OCI-LY3 (cell line): ENCODE results near the gene GALR2.

Experiments
- H2AFZ ChIP-seq: fragments of 200-600, 300-600 bp; shearing (Covaris generic); 2 replicates; pipeline ENCODE4 v1.6.0; 2014; ENCODE audit warnings: antibody characterized with exemption, low read depth, low read length
- H3K27ac ChIP-seq: fragments of 200-600, 300-600 bp; sonication (generic); 2 replicates; pipeline ENCODE4 v1.5.1; 2014; ENCODE audit warnings: mild to moderate bottlenecking, low read length, moderate library complexity, mixed read lengths
- H3K27me3 ChIP-seq: fragments of 200-600, 300-600 bp; sonication (generic); 2 replicates; pipeline ENCODE4 v1.6.1; 2014; ENCODE audit warnings: low read depth, low read length, mixed read lengths
- H3K36me3 ChIP-seq: fragments of 200-600, 300-600 bp; sonication (generic); replicated peaks from 2 replicates; pipeline ENCODE3; 2014; ENCODE audit warnings: low read depth, low read length, mixed read lengths
- H3K4me1 ChIP-seq: fragments of 300-600, 200-600 bp; sonication (generic); 2 replicates; pipeline ENCODE4 v1.6.1; 2014; ENCODE audit warnings: low read length, mixed read lengths
- H3K4me2 ChIP-seq: fragments of 200-600, 300-600 bp; sonication (generic); 2 replicates; pipeline ENCODE4 v1.6.1; 2014; ENCODE audit warnings: low read length, mixed read lengths
- H3K4me3 ChIP-seq: fragments of 300-600, 200-600 bp; sonication (generic); 2 replicates; pipeline ENCODE4 v1.5.1; 2014; ENCODE audit warnings: antibody characterized with exemption, mild to moderate bottlenecking, low read length, moderate library complexity
- H3K79me2 ChIP-seq: fragments of 300-600, 200-600 bp; shearing (Covaris generic); 2 replicates; pipeline ENCODE4 v1.6.1; 2014; ENCODE audit warnings: mild to moderate bottlenecking, low read length, mixed read lengths
- H3K9ac ChIP-seq: fragments of 300-600, 200-600 bp; shearing (Covaris generic); 2 replicates; pipeline ENCODE4 v1.6.0; 2014; ENCODE audit warnings: mild to moderate bottlenecking, low read length, moderate library complexity
- H3K9me3 ChIP-seq: fragments of 200-600, 300-600 bp; shearing (Covaris generic); 2 replicates; pipeline ENCODE4 v1.6.1; 2014; ENCODE audit warnings: low read length, mixed read lengths; ENCODE audit not compliant: insufficient read depth
- H4K20me1 ChIP-seq: fragments of 200-600, 300-600 bp; sonication (generic); 2 replicates; pipeline ENCODE4 v1.6.1; 2016; ENCODE audit warnings: low read length, mixed read lengths; ENCODE audit not compliant: insufficient read depth
- CTCF ChIP-seq: fragments of 200-600, 300-600 bp; sonication (generic); IDR thresholded peaks from 2 replicates; pipeline ENCODE4 v1.5.1; 2014; ENCODE audit warnings: antibody characterized with exemption, low read length, low read depth
- EZH2phosphoT487 ChIP-seq: fragments of 200-600 bp; shearing (Covaris generic); IDR thresholded peaks from 2 replicates; pipeline ENCODE4 v1.6.1; 2018; ENCODE audit warnings: antibody characterized with exemption, mixed run types, low read depth

Gene GALR2

GRCh38 chr17:76095943-76096342 is 21.4 kb downstream of the GALR2 start:
- Histone ChIP-seq H3K36me3 (peaks cover 32% of the 10 kb centered on the region), H3K79me2 (no peaks in the 10 kb centered on the region), H3K27me3 (no peaks in the 10 kb centered on the region), H3K4me1 (no peaks in the 10 kb centered on the region), H3K4me2 (no peak overlapping the region), H3K4me3 (no peak overlapping the region), H3K9ac (no peak overlapping the region), H3K9me3 (no peaks in the 10 kb centered on the region), H3K27ac (no peak overlapping the region), H4K20me1 (no peaks in the 10 kb centered on the region), H2AFZ (no peak overlapping the region)
- TF ChIP-seq EZH2phosphoT487, result no peak
- TF ChIP-seq CTCF, result no peak

GRCh38 chr17:76097716-76098295 is 23.2 kb downstream of the GALR2 start:
- Histone ChIP-seq H4K20me1 (no peaks in the 10 kb centered on the region), H2AFZ (no peak overlapping the region), H3K9me3 (no peaks in the 10 kb centered on the region), H3K27me3 (no peaks in the 10 kb centered on the region), H3K27ac (no peak overlapping the region), H3K36me3 (peaks cover 35% of the 10 kb centered on the region), H3K4me2 (no peak overlapping the region), H3K9ac (no peak overlapping the region), H3K79me2 (peaks cover 3% of the 10 kb centered on the region), H3K4me1 (peaks cover 3% of the 10 kb centered on the region), H3K4me3 (no peak overlapping the region)
- TF ChIP-seq EZH2phosphoT487, result no peak

- Histone ChIP-seq H3K4me2 (peak overlapping the region; percentile 92), H2AFZ (no peak overlapping the region), H3K36me3 (peaks cover 15% of the 10 kb centered on the region), H3K27ac (peak overlapping the region; percentile 28), H4K20me1 (no peaks in the 10 kb centered on the region), H3K4me1 (peaks cover 10% of the 10 kb centered on the region), H3K9ac (peak overlapping the region; percentile 83), H3K27me3 (no peaks in the 10 kb centered on the region), H3K4me3 (peak overlapping the region; percentile 94), H3K79me2 (peaks cover 10% of the 10 kb centered on the region), H3K9me3 (no peaks in the 10 kb centered on the region)
- no peak for TF ChIP-seq CTCF
- no peak for TF ChIP-seq EZH2phosphoT487
These were observed 28.3 kb downstream of the GALR2 start for GRCh38 chr17:76102944-76103273.

GRCh38 chr17:76103274-76104139 is 28.9 kb downstream of the GALR2 start, which contains the start of gene EXOC7:
Gene EXOC7, minus strand, starts transcription at chr17:76103787. Its CDS starts 95 bp downstream, at chr17:76103692.
- Histone ChIP-seq H3K27me3 (no peaks in the 10 kb centered on the region), H2AFZ (peak within 1 kb of the TSS; percentile 54; the same call in 1 of the 2 replicates), H4K20me1 (no peaks in the 10 kb centered on the region), H3K9ac (peak within 1 kb of the TSS; percentile 83), H3K27ac (peak within 1 kb of the TSS; percentile 49), H3K9me3 (no peaks in the 10 kb centered on the region), H3K4me2 (peak within 1 kb of the TSS; percentile 92), H3K4me3 (peak within 1 kb of the TSS; percentile 94), H3K79me2 (peaks cover 10% of the 10 kb centered on the region), H3K36me3 (peaks cover 15% of the 10 kb centered on the region), H3K4me1 (peaks cover 10% of the 10 kb centered on the region)
- TF ChIP-seq EZH2phosphoT487 (no peak), CTCF (no peak)
